Measurements from ENCODE around the gene KRTAP5-1.

DNA sequence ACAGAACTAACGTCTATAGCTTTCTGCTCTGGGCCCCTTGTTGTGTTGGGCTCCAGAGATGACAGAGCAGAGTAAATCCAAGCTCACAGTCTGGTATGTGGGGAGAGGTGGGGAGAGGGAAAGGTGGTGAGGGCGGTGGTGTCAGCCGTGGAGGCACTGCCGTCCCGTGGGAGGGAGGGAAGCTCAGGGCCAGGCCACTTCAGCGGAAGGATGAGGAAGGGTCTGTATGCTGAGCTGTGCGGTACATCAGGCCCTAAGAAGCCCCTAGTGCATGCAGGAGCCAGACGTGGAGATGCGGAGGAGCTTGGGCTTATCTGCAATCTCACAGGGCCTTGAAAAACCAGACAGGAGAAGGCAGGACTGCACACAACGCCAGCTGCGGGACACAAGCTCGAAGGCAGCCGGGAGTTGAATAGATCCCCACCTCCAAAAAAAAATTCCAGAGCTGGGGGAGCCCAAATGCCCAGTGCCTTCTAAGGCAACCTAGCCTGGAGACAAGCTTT, 46.0 kb upstream of the KRTAP5-1 start:
- no peak for TF ChIP-seq CTCF (IDR thresholded peaks at IDR 0.05)
- TF ChIP-seq POLR2AphosphoS5 (IDR thresholded peaks at IDR 0.05), result no peak
- TF ChIP-seq POLR2A (IDR thresholded peaks at IDR 0.05), result no peak

Data from stomach (tissue), 4 donors.